ENCODE data around the gene CYP21A2. TPM values are rescaled to one million over a fixed set of nuclear protein-coding genes. Genes with fewer than 3 reads are reported as not detected.
A peak's percentile ranks its signal among the peaks of the same experiment; 100 is the strongest.

CYP21A2 gene
- total RNA-seq, 1 donor from 2014 or later, result 0.68 TPM

GRCh38 chr6:32068867-32069266 lies 30.7 kb downstream of the CYP21A2 start:
- peaks cover 5% of the 10 kb centered on the region for H3K36me3 Mint-ChIP-seq
- H3K4me3 Mint-ChIP-seq, result no peak overlapping the region
- no peaks in the 10 kb centered on the region for H3K9me3 Mint-ChIP-seq
- H3K27me3 Mint-ChIP-seq, result no peaks in the 10 kb centered on the region
- no peak for TF ChIP-seq CTCF (conservative IDR thresholded peaks at IDR 0.05)
- no peak overlapping the region for H3K27ac Mint-ChIP-seq
- no peak for DNase-seq (ENCODE audit: extremely low spot score, unreplicated experiment)
- peaks cover 9% of the 10 kb centered on the region for H3K4me1 Mint-ChIP-seq (ENCODE audit: unreplicated experiment)

GRCh38 chr6:32069460-32069859 lies 31.2 kb downstream of the CYP21A2 start:
- Mint-ChIP-seq H3K36me3 (peaks cover 3% of the 10 kb centered on the region), H3K27me3 (no peaks in the 10 kb centered on the region), H3K4me1 (ENCODE audit: unreplicated experiment) (peaks cover 9% of the 10 kb centered on the region), H3K27ac (no peak overlapping the region), H3K4me3 (no peak overlapping the region), H3K9me3 (no peaks in the 10 kb centered on the region)
- TF ChIP-seq CTCF (conservative IDR thresholded peaks at IDR 0.05), result no peak
- DNase-seq (ENCODE audit: extremely low spot score, unreplicated experiment), result no peak

GRCh38 chr6:32069878-32070515 lies 31.8 kb downstream of the CYP21A2 start:
- TF ChIP-seq CTCF (conservative IDR thresholded peaks at IDR 0.05), result no peak
- Mint-ChIP-seq H3K4me1 (ENCODE audit: unreplicated experiment) (peaks cover 12% of the 10 kb centered on the region), H3K36me3 (peaks cover 5% of the 10 kb centered on the region), H3K9me3 (no peaks in the 10 kb centered on the region), H3K27ac (no peak overlapping the region), H3K27me3 (no peaks in the 10 kb centered on the region), H3K4me3 (no peak overlapping the region)
- DNase-seq (ENCODE audit: extremely low spot score, unreplicated experiment), result no peak

GRCh38 chr6:32070814-32071543 lies 32.8 kb downstream of the CYP21A2 start:
- Mint-ChIP-seq H3K27ac (peak overlapping the region; percentile 29), H3K27me3 (no peaks in the 10 kb centered on the region), H3K4me1 (ENCODE audit: unreplicated experiment) (peaks cover 19% of the 10 kb centered on the region), H3K9me3 (no peaks in the 10 kb centered on the region), H3K4me3 (no peak overlapping the region), H3K36me3 (peaks cover 7% of the 10 kb centered on the region)
- DNase-seq (ENCODE audit: extremely low spot score, unreplicated experiment), result no peak
- no peak for TF ChIP-seq CTCF (conservative IDR thresholded peaks at IDR 0.05)

- H3K4me1 Mint-ChIP-seq (ENCODE audit: unreplicated experiment), result peaks cover 24% of the 10 kb centered on the region
- DNase-seq (ENCODE audit: extremely low spot score, unreplicated experiment), result no peak
- no peak overlapping the region for H3K27ac Mint-ChIP-seq
- no peaks in the 10 kb centered on the region for H3K9me3 Mint-ChIP-seq
- TF ChIP-seq CTCF (conservative IDR thresholded peaks at IDR 0.05), result no peak
- peaks cover 7% of the 10 kb centered on the region for H3K36me3 Mint-ChIP-seq
- no peak overlapping the region for H3K4me3 Mint-ChIP-seq
- H3K27me3 Mint-ChIP-seq, result no peaks in the 10 kb centered on the region
Observed at GRCh38 chr6:32073101-32073500, 34.9 kb downstream of the CYP21A2 start.
